Right lobe of liver (tissue), 6 donors: Measurements from ENCODE around the gene DCAF17. TPM values are rescaled to one million over a fixed set of nuclear protein-coding genes. Genes with fewer than 3 reads are reported as not detected.

Source experiments
- ATAC-seq, 4 donors: fragments of 200-7000 bp; cut with Tn5 transposase; one replicate each; pipeline ENCODE4 v1.9.1; 2020; ENCODE audit warnings: mild to moderate bottlenecking in 4 of 4, moderate library complexity in 4 of 4
- DNase-seq, 3 donors: peaks; one replicate each; pipeline ENCODE4 v3.0.0-alpha.2; 2020
- H3K27ac ChIP-seq, 3 donors: fragments of 200-600 bp; one replicate each; pipeline ENCODE4 v1.8.0; 2022
- H3K27me3 ChIP-seq, 2 donors: fragments of 200-600 bp; one replicate each; pipeline ENCODE4 v1.8.0; 2022
- H3K36me3 ChIP-seq, 4 donors: fragments of 200-600 bp; sonication (generic) in 1 of 4; one replicate each; pipeline versions ENCODE4 v1.5.1 to v1.8.0; 2017 to 2022; ENCODE audit warnings: control low read depth in 1 of 4
- H3K4me1 ChIP-seq, 4 donors: fragments of 200-600 bp; sonication (generic) in 1 of 4; one replicate each; pipeline versions ENCODE4 v1.5.1 to v1.8.0; 2017 to 2022; ENCODE audit warnings: control low read depth in 1 of 4
- H3K4me3 ChIP-seq, 3 donors: fragments of 200-600 bp; one replicate each; pipeline ENCODE4 v1.8.0; 2022
- H3K9me3 ChIP-seq, 4 donors: fragments of 200-600 bp; sonication (generic) in 1 of 4; one replicate each; pipeline versions ENCODE4 v1.5.1 to v1.8.0; 2017 to 2022; ENCODE audit warnings: control low read depth in 1 of 4
- CTCF ChIP-seq, 4 donors: fragments of 200-600 bp in 3 of 4; fragments of 450-650 bp in 1 of 4; IDR thresholded peaks; one replicate each; pipeline versions ENCODE4 v1.5.1 to v1.8.0; 2016 to 2022; ENCODE audit warnings: antibody characterized with exemption in 4 of 4, mild to moderate bottlenecking in 2 of 4
- POLR2A ChIP-seq: fragments of 450-650 bp; IDR thresholded peaks from one replicate; pipeline ENCODE4 v1.6.1; 2017; ENCODE audit warnings: antibody characterized with exemption, mild to moderate bottlenecking
- WGBS: methylation state at CpG from one replicate; pipeline ENCODE4 v1.1.6; 2018; ENCODE audit warnings: low coverage, low lambda C conversion rate; ENCODE audit not compliant: insufficient coverage; ENCODE audit errors: missing lambda C conversion rate; 5-methylcytosine and 5-hydroxymethylcytosine counted together
- intact Hi-C, 2 donors: fragments of 100-400 bp; cut with DNase I; formaldehyde crosslinking; loops; one replicate each; pipeline versions ENCODE4 v1.11.2 to v1.14.1; 2022
- total RNA-seq, 6 experiments: library from RNA; depleted of rRNA in 2 of 6; stranded (reverse); fragments of >200 nt in 2 of 6; fragmentation: NEBNext Ultra II Directional in 3 of 6; extraction: Animal tissue kit (Norgen Biotek cat#: 25700) in 3 of 6; gene quantifications; one replicate each; pipeline versions ENCODE4 v1.1.0 to v1.2.4, GENCODE V29; 2016 to 2023
- donor health status: DM: no; HTN: yes; CAD: no.
- donor health status: DM: no; HTN: no; CAD: no.
- donor health status: DM: no; HTN: no; CAD: no.
- donor health status: DM: no; HTN: yes; CAD: no.
- donor health status: DM: no; HTN: yes; CAD: no.

DCAF17 gene
- total RNA-seq, 6 experiments from 2014 or later, result 5.5 to 8.1 (median 6.9) TPM

GRCh38 chr2:171521361-171522051, 87.5 kb downstream of the DCAF17 start:
- TF ChIP-seq CTCF (IDR thresholded peaks at IDR 0.05), result no peak
- no peak for TF ChIP-seq POLR2A
- peak overlapping the region; percentile 36 to 83 (median 64) for H3K27ac ChIP-seq
- H3K4me3 ChIP-seq, result peak overlapping the region in 2 of 3 donors; percentile 59 to 68
- intact Hi-C loops, result no loop called here
- no peak for ATAC-seq
- H3K4me1 ChIP-seq, result peaks cover 0 to 8% (median 0%) of the 10 kb centered on the region in 4 donors
- DNase-seq, result no peak
- H3K36me3 ChIP-seq, result no peaks in the 10 kb centered on the region
- no peaks in the 10 kb centered on the region for H3K9me3 ChIP-seq
- H3K27me3 ChIP-seq, result no peaks in the 10 kb centered on the region
- 60% methylated on average over 5 of the region's 5 CpGs for WGBS

GRCh38 chr2:171522052-171522787, 88.2 kb downstream of the DCAF17 start, which contains the start of gene CYBRD1:
CYBRD1 (plus strand) TSS chr2:171522474; CDS start chr2:171522546, 72 bp downstream.
- peak; percentile 36 for TF ChIP-seq POLR2A
- no peak for TF ChIP-seq CTCF (IDR thresholded peaks at IDR 0.05)
- peak within 1 kb of the TSS; percentile 59 to 84 (median 68) for H3K4me3 ChIP-seq
- no peaks in the 10 kb centered on the region for H3K9me3 ChIP-seq
- no peaks in the 10 kb centered on the region for H3K27me3 ChIP-seq
- WGBS, result 17% methylated on average over 12 of the region's 45 CpGs
- H3K36me3 ChIP-seq, result no peaks in the 10 kb centered on the region
- DNase-seq, result peak; percentile 76 to 83 (median 79)
- peak; percentile 61 to 68 (median 67) for ATAC-seq
- peaks cover 0 to 8% (median 0%) of the 10 kb centered on the region in 4 donors for H3K4me1 ChIP-seq
- peak within 1 kb of the TSS; percentile 56 to 83 (median 64) for H3K27ac ChIP-seq
- intact Hi-C loops, result no loop called here

- H3K36me3 ChIP-seq, result no peaks in the 10 kb centered on the region
- intact Hi-C loops, result no loop called here
Observed at GRCh38 chr2:171522788-171523087, 88.7 kb downstream of the DCAF17 start.

More at GRCh38 chr2:171522788-171523087, 88.7 kb downstream of the DCAF17 start:
- WGBS, result 3% methylated on average over 18 of the region's 29 CpGs
- TF ChIP-seq CTCF (IDR thresholded peaks at IDR 0.05) (no peak), POLR2A (no peak)
- DNase-seq, result peak in 2 of 3 donors; percentile 48 to 60
- peak; percentile 37 to 53 (median 48) for ATAC-seq
- H3K9me3 ChIP-seq, result no peaks in the 10 kb centered on the region
- H3K4me3 ChIP-seq, result peak overlapping the region; percentile 59 to 84 (median 68)
- peak overlapping the region; percentile 56 to 83 (median 64) for H3K27ac ChIP-seq
- no peaks in the 10 kb centered on the region for H3K27me3 ChIP-seq
- H3K4me1 ChIP-seq, result peaks cover 0 to 8% (median 0%) of the 10 kb centered on the region in 4 donors
